Common myeloid progenitor, CD34-positive (primary cell): ENCODE results near the gene AQP1.

Experiments used
- CTCF ChIA-PET: fragments of 350-600 bp; sonication (Branson Sonifier 250); formaldehyde crosslinking; loops from one replicate; lab custom pipeline; 2021; ENCODE audit warnings: antibody characterized with exemption; lab: Charles Lee
- POLR2A ChIA-PET: fragments of 350-600 bp; sonication (Branson Sonifier 250); formaldehyde crosslinking; loops from one replicate; lab custom pipeline; 2021; ENCODE audit warnings: antibody characterized with exemption; lab: Charles Lee
- DNase-seq, 3 donors: peaks; one replicate each; pipeline versions ENCODE4 v3.0.0 to v3.0.0-alpha.2; 2013
- H3K27ac ChIP-seq, 2 experiments: 1 replicate in 1 of 2; 2 replicates in 1 of 2; pipeline ENCODE4 v1.7.0; 2013; ENCODE audit warnings: inconsistent platforms in 2 of 2, low read length in 2 of 2, mild to moderate bottlenecking in 2 of 2, low read depth in 1 of 2, moderate library complexity in 1 of 2; ENCODE audit not compliant: severe bottlenecking in 2 of 2, insufficient read depth in 1 of 2, poor library complexity in 1 of 2
- H3K27me3 ChIP-seq, 5 experiments: replicated peaks in 2 of 5; 1 replicate in 3 of 5; 2 replicates in 2 of 5; pipeline versions ENCODE4 v1.6.1 to v1.7.0; 2013; ENCODE audit warnings: low read length in 4 of 5, mild to moderate bottlenecking in 2 of 5, moderate library complexity in 2 of 5, inconsistent platforms in 1 of 5; ENCODE audit not compliant: insufficient read depth in 5 of 5, control insufficient read depth in 4 of 5
- H3K36me3 ChIP-seq, 4 experiments: 1 replicate in 2 of 4; 2 replicates in 2 of 4; pipeline versions ENCODE4 v1.6.1 to v1.7.0; 2013; ENCODE audit warnings: low read length in 3 of 4, control low read depth in 1 of 4, mild to moderate bottlenecking in 1 of 4; ENCODE audit not compliant: control insufficient read depth in 4 of 4, insufficient read depth in 4 of 4
- H3K4me1 ChIP-seq, 4 experiments: 1 replicate in 3 of 4; 2 replicates in 1 of 4; pipeline versions ENCODE4 v1.6.1 to v1.7.1; 2013; ENCODE audit warnings: low read length in 3 of 4, mild to moderate bottlenecking in 3 of 4, control low read depth in 1 of 4, inconsistent platforms in 1 of 4, moderate library complexity in 1 of 4; ENCODE audit not compliant: control insufficient read depth in 4 of 4, insufficient read depth in 4 of 4; ENCODE audit errors: control extremely low read depth in 1 of 4
- H3K4me3 ChIP-seq, 7 experiments: 1 replicate in 4 of 7; 2 replicates in 3 of 7; pipeline versions ENCODE4 v1.5.1 to v1.7.0; 2013; ENCODE audit warnings: mild to moderate bottlenecking in 7 of 7, low read length in 6 of 7, moderate library complexity in 6 of 7, inconsistent platforms in 2 of 7, low read depth in 2 of 7, control low read depth in 1 of 7; ENCODE audit not compliant: insufficient read depth in 4 of 7, control insufficient read depth in 1 of 7; ENCODE audit errors: extremely low read depth in 1 of 7
- H3K9me3 ChIP-seq, 5 experiments: 1 replicate in 4 of 5; 2 replicates in 1 of 5; pipeline versions ENCODE4 v1.6.1 to v1.7.1; 2013; ENCODE audit warnings: low read length in 4 of 5, mild to moderate bottlenecking in 2 of 5, inconsistent platforms in 1 of 5, low read depth in 1 of 5, moderate library complexity in 1 of 5; ENCODE audit not compliant: control insufficient read depth in 4 of 5, insufficient read depth in 2 of 5; ENCODE audit errors: control extremely low read depth in 1 of 5
- WGBS: methylation state at CpG from one replicate; pipeline ENCODE4 v1.1.5; 2013; ENCODE audit not compliant: insufficient coverage; 5-methylcytosine and 5-hydroxymethylcytosine counted together

Gene AQP1

GRCh38 chr7:30968294-30968693 is 56.6 kb downstream of the AQP1 start:
- Histone ChIP-seq H3K27ac (no peak overlapping the region), H3K9me3 (no peaks in the 10 kb centered on the region), H3K27me3 (peaks cover 0 to 15% (median 4%) of the 10 kb centered on the region in 5 experiments), H3K4me3 (no peak overlapping the region), H3K36me3 (no peaks in the 10 kb centered on the region), H3K4me1 (no peaks in the 10 kb centered on the region)
- CTCF ChIA-PET = interaction anchor here (0.6 to 1.7 kb wide), 3 partner anchors 10 to 155 kb away, joined by 3 to 4 read pairs (median 3); no protein-coding TSS in a partner anchor
- POLR2A ChIA-PET = no interaction called here
- whole genome bisulfite sequencing = no CpG with 5 or more reads among the region's 2 CpGs
- no peak for DNase-seq

- Histone ChIP-seq H3K27me3 (peaks cover 0 to 15% (median 4%) of the 10 kb centered on the region in 5 experiments), H3K36me3 (no peaks in the 10 kb centered on the region), H3K4me3 (no peak overlapping the region), H3K27ac (no peak overlapping the region), H3K9me3 (no peaks in the 10 kb centered on the region), H3K4me1 (no peaks in the 10 kb centered on the region)
- DNase-seq = no peak
- CTCF ChIA-PET = no interaction called here
- POLR2A ChIA-PET = no interaction called here
- 83% methylated on average over 1 of the region's 7 CpGs for WGBS
Observed at GRCh38 chr7:30968747-30969603, 57.3 kb downstream of the AQP1 start.

GRCh38 chr7:30969604-30969970 is 57.9 kb downstream of the AQP1 start:
- DNase-seq = no peak
- no CpG with 5 or more reads among the region's 1 CpG for WGBS
- CTCF ChIA-PET = no interaction called here
- H3K9me3 ChIP-seq = no peaks in the 10 kb centered on the region
- peaks cover 0 to 12% (median 4%) of the 10 kb centered on the region in 5 experiments for H3K27me3 ChIP-seq
- POLR2A ChIA-PET = no interaction called here
- no peaks in the 10 kb centered on the region for H3K36me3 ChIP-seq
- H3K4me3 ChIP-seq = no peak overlapping the region
- no peak overlapping the region for H3K27ac ChIP-seq
- H3K4me1 ChIP-seq = peaks cover 0 to 4% (median 0%) of the 10 kb centered on the region in 4 experiments

GRCh38 chr7:30970074-30970473 is 58.4 kb downstream of the AQP1 start:
- ChIA-PET CTCF (interaction anchor here (1.2 to 1.7 kb wide), 2 partner anchors 14 to 34 kb away, joined by 3 to 8 read pairs; no protein-coding TSS in a partner anchor), POLR2A (no interaction called here)
- Histone ChIP-seq H3K4me1 (peaks cover 0 to 8% (median 2%) of the 10 kb centered on the region in 4 experiments), H3K36me3 (no peaks in the 10 kb centered on the region), H3K27ac (no peak overlapping the region), H3K4me3 (no peak overlapping the region), H3K9me3 (no peaks in the 10 kb centered on the region), H3K27me3 (peaks cover 0 to 12% (median 4%) of the 10 kb centered on the region in 5 experiments)
- no peak for DNase-seq
- WGBS = 100% methylated on average over 1 of the region's 5 CpGs

- no peak for DNase-seq
- ChIA-PET POLR2A (no interaction called here), CTCF (interaction anchor here (1.1 to 1.7 kb wide), 3 partner anchors 13 to 35 kb away, joined by 3 to 8 read pairs (median 3); no protein-coding TSS in a partner anchor)
- Histone ChIP-seq H3K4me1 (peaks cover 0 to 8% (median 2%) of the 10 kb centered on the region in 4 experiments), H3K27ac (no peak overlapping the region), H3K9me3 (no peaks in the 10 kb centered on the region), H3K4me3 (no peak overlapping the region), H3K27me3 (peaks cover 0 to 12% (median 4%) of the 10 kb centered on the region in 5 experiments), H3K36me3 (no peaks in the 10 kb centered on the region)
- WGBS = 71% methylated on average over 5 of the region's 6 CpGs
Observed at GRCh38 chr7:30970594-30971094, 59.0 kb downstream of the AQP1 start.

DNA sequence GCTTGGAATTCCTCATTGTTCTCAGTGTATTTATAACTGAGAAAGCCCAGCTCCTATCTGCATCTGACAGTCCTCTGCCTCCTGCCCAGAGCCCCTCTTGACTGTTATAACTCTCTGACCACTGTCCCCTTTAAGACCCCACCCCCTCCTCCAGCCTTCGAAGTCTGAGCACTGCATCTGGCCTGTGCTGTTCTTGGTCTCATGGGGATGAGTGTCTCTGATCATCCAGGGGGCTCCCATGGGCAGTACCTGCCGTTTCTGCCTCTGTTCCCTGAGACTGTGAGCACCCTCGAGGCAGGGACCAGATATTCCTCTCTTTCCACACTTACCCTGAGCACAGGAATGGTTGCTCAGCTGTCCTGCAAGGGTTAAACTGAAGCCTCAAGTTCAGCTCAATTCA is 59.8 kb downstream of the AQP1 start:
- ChIA-PET POLR2A (no interaction called here), CTCF (interaction anchor here (1.1 to 1.7 kb wide), 7 partner anchors 10 to 170 kb away, joined by 3 to 8 read pairs (median 3); no protein-coding TSS in a partner anchor)
- no peaks in the 10 kb centered on the region for H3K9me3 ChIP-seq
- peaks cover 0 to 12% (median 4%) of the 10 kb centered on the region in 5 experiments for H3K27me3 ChIP-seq
- DNase-seq = no peak
- no peak overlapping the region for H3K4me3 ChIP-seq
- WGBS = 69% methylated on average over 3 of the region's 3 CpGs
- H3K36me3 ChIP-seq = no peaks in the 10 kb centered on the region
- peaks cover 0 to 8% (median 2%) of the 10 kb centered on the region in 4 experiments for H3K4me1 ChIP-seq
- H3K27ac ChIP-seq = no peak overlapping the region
